DND-41 (cell line): Measurements from ENCODE around the gene SMIM17.

Experiments
- ATAC-seq: fragments of 200-7000 bp; cut with Tn5 transposase; 3 replicates; pipeline ENCODE4 v1.9.1; 2021; ENCODE audit warnings: low read depth; ENCODE audit not compliant: insufficient read depth
- DNase-seq: peaks from one replicate; pipeline ENCODE4 v3.0.0-alpha.2; 2020
- H2AFZ ChIP-seq: 2 replicates; pipeline ENCODE4 v1.6.0; 2012; ENCODE audit warnings: low read depth, low read length
- H3K27ac ChIP-seq: 2 replicates; pipeline ENCODE4 v1.5.1; 2012; ENCODE audit warnings: low read length, inconsistent platforms
- H3K27me3 ChIP-seq: fragments of 200-600 bp; sonication (generic); 2 replicates; pipeline ENCODE4 v1.6.0; 2012; ENCODE audit warnings: low read length, mild to moderate bottlenecking, inconsistent platforms; ENCODE audit not compliant: insufficient read depth, poor library complexity
- H3K36me3 ChIP-seq: 2 replicates; pipeline ENCODE4 v1.5.1; 2012; ENCODE audit warnings: low read length, inconsistent platforms; ENCODE audit not compliant: insufficient read depth
- H3K4me1 ChIP-seq: 2 replicates; pipeline ENCODE4 v1.5.1; 2012; ENCODE audit warnings: mild to moderate bottlenecking, low read length; ENCODE audit not compliant: insufficient read depth
- H3K4me2 ChIP-seq: 2 replicates; pipeline ENCODE4 v1.6.0; 2012; ENCODE audit warnings: mild to moderate bottlenecking, moderate library complexity, low read length, inconsistent platforms; ENCODE audit not compliant: insufficient read depth
- H3K4me3 ChIP-seq, 2 experiments: fragments of 200-600 bp in 1 of 2; shearing (Covaris generic) in 1 of 2; 2 replicates each; pipeline ENCODE4 v1.5.1; 2012 to 2016; ENCODE audit warnings: inconsistent platforms in 2 of 2, low read length in 2 of 2, mild to moderate bottlenecking in 2 of 2, low read depth in 1 of 2, moderate library complexity in 1 of 2
- H3K79me2 ChIP-seq: 2 replicates; pipeline ENCODE4 v1.6.0; 2012; ENCODE audit warnings: low read length, inconsistent platforms; ENCODE audit not compliant: insufficient read depth
- H3K9ac ChIP-seq: 2 replicates; pipeline ENCODE4 v1.6.0; 2012; ENCODE audit warnings: low read depth, mild to moderate bottlenecking, inconsistent platforms, low read length, moderate library complexity
- H3K9me3 ChIP-seq: 2 replicates; pipeline ENCODE4 v1.5.1; 2012; ENCODE audit warnings: low read length, moderate library complexity, mild to moderate bottlenecking, inconsistent platforms; ENCODE audit not compliant: insufficient read depth, severe bottlenecking
- H4K20me1 ChIP-seq: 2 replicates; pipeline ENCODE4 v1.6.0; 2012; ENCODE audit warnings: low read length; ENCODE audit not compliant: insufficient read depth
- EZH2 ChIP-seq: IDR thresholded peaks from 3 replicates; pipeline ENCODE4 v1.6.1; 2012; ENCODE audit warnings: borderline replicate concordance, low read depth, mild to moderate bottlenecking, moderate library complexity, low read length, inconsistent platforms; ENCODE audit not compliant: severe bottlenecking
- TF ChIP-seq, protein P1 (sequence below): IDR thresholded peaks from 2 replicates; pipeline ENCODE4 v1.5.1; 2012; ENCODE audit warnings: borderline replicate concordance, low read length, moderate library complexity, mild to moderate bottlenecking; ENCODE audit not compliant: poor library complexity, severe bottlenecking; ENCODE audit errors: extremely low read depth

The SMIM17 gene

DNA sequence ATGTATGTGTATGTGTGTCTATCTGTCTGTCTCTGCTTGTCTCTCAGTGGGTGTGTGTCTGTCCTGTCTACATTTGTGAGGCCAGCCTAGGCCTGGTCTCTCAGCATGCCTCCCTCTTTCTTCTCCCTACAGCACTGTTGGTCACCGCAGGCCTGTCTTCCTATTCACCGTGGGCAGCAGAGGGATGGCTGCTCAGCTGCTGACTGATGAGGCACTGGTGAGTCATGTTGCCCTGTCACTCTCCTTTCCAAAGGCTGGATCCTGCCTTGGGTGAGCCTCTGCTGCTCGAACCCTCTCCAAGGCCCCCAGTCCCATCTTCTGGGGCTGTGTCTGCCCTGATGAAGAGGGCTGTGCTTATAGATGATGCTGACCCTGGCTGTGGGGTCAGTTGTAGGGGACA, 41.6 kb upstream of the SMIM17 start:
- ATAC-seq: no peak
- no peak overlapping the region for H3K4me3 ChIP-seq
- H2AFZ ChIP-seq: no peak overlapping the region
- H3K27ac ChIP-seq: no peak overlapping the region
- peaks cover 1% of the 10 kb centered on the region; the same call in 1 of the 2 replicates for H4K20me1 ChIP-seq
- TF ChIP-seq, protein P1, sequence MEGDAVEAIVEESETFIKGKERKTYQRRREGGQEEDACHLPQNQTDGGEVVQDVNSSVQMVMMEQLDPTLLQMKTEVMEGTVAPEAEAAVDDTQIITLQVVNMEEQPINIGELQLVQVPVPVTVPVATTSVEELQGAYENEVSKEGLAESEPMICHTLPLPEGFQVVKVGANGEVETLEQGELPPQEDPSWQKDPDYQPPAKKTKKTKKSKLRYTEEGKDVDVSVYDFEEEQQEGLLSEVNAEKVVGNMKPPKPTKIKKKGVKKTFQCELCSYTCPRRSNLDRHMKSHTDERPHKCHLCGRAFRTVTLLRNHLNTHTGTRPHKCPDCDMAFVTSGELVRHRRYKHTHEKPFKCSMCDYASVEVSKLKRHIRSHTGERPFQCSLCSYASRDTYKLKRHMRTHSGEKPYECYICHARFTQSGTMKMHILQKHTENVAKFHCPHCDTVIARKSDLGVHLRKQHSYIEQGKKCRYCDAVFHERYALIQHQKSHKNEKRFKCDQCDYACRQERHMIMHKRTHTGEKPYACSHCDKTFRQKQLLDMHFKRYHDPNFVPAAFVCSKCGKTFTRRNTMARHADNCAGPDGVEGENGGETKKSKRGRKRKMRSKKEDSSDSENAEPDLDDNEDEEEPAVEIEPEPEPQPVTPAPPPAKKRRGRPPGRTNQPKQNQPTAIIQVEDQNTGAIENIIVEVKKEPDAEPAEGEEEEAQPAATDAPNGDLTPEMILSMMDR: no peak
- no peak for TF ChIP-seq EZH2
- peaks cover 52% of the 10 kb centered on the region for H3K36me3 ChIP-seq
- no peak for DNase-seq
- no peaks in the 10 kb centered on the region for H3K27me3 ChIP-seq
- no peak overlapping the region for H3K4me2 ChIP-seq
- no peak overlapping the region for H3K9ac ChIP-seq
- peaks cover 8% of the 10 kb centered on the region for H3K4me1 ChIP-seq
- peaks cover 90% of the 10 kb centered on the region for H3K79me2 ChIP-seq
- H3K9me3 ChIP-seq: peaks cover 24% of the 10 kb centered on the region

DNA sequence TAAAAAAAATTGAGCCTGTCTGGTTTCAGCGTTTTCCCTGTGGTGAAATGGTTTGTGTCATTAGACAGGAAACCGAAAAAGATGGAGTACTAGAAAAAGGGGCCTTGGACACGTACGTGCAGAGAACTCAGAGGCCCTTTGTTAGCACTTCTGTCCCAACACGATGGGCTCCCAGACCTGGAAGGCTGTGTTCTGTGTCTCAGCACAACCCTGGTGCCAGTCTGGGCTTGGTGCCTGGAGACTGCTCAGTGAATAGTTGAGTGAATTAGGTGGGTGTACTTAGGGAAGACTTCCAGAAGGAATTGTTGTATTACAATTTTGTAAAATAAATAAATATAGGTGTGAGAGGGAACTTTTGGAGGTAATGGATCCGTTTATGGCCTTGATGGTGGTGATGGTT, 39.1 kb upstream of the SMIM17 start:
- peaks cover 25% of the 10 kb centered on the region for H3K9me3 ChIP-seq
- peaks cover 86% of the 10 kb centered on the region for H3K79me2 ChIP-seq
- H3K9ac ChIP-seq: no peak overlapping the region
- H3K4me1 ChIP-seq: no peaks in the 10 kb centered on the region
- no peak overlapping the region for H3K4me2 ChIP-seq
- no peak overlapping the region for H3K27ac ChIP-seq
- ATAC-seq: no peak
- no peak overlapping the region for H3K4me3 ChIP-seq
- no peaks in the 10 kb centered on the region; the same call in 1 of the 2 replicates for H4K20me1 ChIP-seq
- H2AFZ ChIP-seq: no peak overlapping the region
- H3K27me3 ChIP-seq: no peaks in the 10 kb centered on the region
- DNase-seq: no peak
- no peak for TF ChIP-seq EZH2
- TF ChIP-seq, protein P1: no peak
- H3K36me3 ChIP-seq: peaks cover 43% of the 10 kb centered on the region

DNA sequence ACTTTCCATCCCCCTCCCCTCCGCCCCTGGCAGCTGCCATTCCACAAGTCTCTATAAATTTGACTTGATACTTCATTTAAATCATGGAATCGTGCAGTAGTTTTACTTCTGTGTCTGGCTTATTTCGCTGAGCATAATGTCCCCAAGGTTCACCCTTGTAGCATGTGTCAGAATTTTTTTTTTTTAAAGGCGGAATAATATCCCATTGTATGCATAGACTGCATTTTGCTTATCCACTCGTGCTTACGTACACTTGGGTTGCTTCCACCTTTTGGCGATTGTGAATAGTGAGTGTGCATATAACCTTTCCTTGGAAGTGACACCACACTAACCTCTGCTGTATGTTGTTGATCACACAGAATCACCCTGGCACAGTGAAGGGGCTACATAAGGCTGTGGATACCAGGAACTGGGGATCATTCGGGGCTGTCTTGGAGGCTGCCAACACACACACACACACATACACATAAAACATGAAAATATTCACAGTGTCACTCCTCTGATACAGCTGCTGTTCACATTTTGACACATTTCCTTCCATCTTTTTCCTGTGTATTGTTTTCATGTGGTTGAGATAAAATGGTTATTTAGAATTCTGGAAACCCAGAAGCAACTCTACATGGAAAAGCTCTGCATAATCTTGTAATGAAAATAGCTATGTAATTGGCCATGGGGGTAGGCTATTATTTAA, 34.5 kb upstream of the SMIM17 start:
- peaks cover 28% of the 10 kb centered on the region for H3K9me3 ChIP-seq

More for the DNA sequence above, 34.5 kb upstream of the SMIM17 start:
- no peak overlapping the region for H3K4me3 ChIP-seq
- no peak overlapping the region for H3K27ac ChIP-seq
- ATAC-seq: no peak
- H3K4me1 ChIP-seq: no peaks in the 10 kb centered on the region
- peaks cover 48% of the 10 kb centered on the region for H3K36me3 ChIP-seq
- no peak for DNase-seq
- H3K27me3 ChIP-seq: no peaks in the 10 kb centered on the region
- H2AFZ ChIP-seq: no peak overlapping the region
- peaks cover 91% of the 10 kb centered on the region for H3K79me2 ChIP-seq
- no peak overlapping the region for H3K4me2 ChIP-seq
- no peak for TF ChIP-seq EZH2
- TF ChIP-seq, protein P1: no peak
- H4K20me1 ChIP-seq: no peaks in the 10 kb centered on the region
- H3K9ac ChIP-seq: no peak overlapping the region
